HT1080 (cell line): ENCODE data around the gene CST9. TPM values are rescaled to one million over a fixed set of nuclear protein-coding genes. Genes with fewer than 3 reads are reported as not detected.
A peak's percentile ranks its signal among the peaks of the same experiment; 100 is the strongest.
"Not testable (repeated sequence)": the region's sequence is repeated elsewhere in the genome, so short reads cannot be mapped to it uniquely, and the experiment has no call there.

Source experiments
- DNase-seq: peaks from one replicate; pipeline ENCODE4 v3.0.0-alpha.2; 2015; ENCODE audit warnings: low read depth
- total RNA-seq: library from RNA; depleted of rRNA; stranded (reverse); fragments of >200 nt; shearing (Covaris generic); gene quantifications from 2 replicates; pipeline ENCODE4 v1.2.3, GENCODE V29; 2014

Gene CST9
- total RNA-seq, 1 experiment from 2014 or later = not detected

DNA sequence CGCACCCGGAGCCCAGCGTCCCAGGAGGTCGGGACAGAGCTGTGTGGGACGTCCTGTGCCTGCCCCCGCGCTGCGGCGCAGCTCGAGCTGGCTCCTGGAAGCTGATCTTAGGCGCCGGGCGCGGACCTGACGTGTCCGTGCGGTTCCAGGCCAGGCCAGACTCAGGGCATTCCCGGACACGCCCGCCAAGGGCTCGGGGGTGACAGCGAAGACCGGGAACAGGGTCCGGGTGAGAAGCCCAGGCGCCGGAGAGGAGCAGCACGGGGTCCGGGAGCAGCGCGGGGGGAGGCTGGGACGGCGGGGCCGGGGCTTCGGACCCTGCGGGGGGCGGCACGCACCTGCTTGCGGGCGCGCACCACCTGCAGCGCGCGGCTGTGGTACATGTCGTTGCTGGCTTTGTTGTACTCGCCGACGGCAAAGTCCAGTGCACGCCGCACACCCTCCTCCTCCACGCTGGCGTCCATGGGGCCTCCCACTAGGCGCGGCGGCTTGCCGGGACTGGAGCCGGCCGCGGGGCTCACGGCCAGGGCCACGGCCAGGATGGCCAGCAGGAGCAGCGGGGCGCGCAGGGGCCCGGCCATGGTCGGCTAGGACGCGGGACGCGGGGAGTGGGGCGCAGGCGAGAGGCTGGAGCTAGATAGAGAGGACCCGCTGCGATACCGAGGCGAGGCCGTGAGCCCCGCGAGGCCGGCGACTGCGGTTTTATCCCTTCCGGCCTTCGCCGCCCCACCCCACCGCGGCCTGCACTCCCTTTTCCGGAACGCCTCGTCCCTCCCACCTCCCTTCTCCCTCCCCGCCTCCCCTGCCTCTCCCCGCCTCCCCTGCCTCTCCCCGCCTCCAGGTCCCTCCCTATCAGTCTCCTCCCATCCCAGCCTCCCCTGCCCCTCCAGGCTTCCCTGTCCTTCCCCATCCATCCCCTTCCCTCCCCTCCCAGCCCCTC is 31.8 kb upstream of the CST9 start, which contains the start of gene CST3:
Gene CST3, minus strand, starts transcription at position 674 of the 940 bp plus-strand sequence. Its CDS starts 93 bp downstream, at position 581.
- DNase-seq = peak; percentile 80

DNA sequence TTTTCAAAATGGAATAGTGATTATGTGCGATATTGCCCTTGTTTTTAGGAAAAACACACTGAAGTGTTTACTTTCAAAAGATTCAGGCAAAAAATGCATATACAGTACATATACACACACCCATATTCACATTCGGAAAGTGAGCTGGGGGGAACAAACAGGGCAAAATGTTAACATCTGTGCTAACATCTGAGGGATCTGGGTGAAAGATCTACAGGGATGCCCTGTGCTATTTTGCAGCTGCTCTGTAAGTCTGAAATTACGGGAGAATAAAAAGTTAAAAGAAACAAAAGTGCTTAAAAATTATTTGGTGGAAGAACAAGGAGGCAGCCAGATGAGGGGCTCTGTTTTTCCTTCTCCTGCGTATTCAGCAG is 31.2 kb upstream of the CST9 start:
- no peak for DNase-seq

DNA sequence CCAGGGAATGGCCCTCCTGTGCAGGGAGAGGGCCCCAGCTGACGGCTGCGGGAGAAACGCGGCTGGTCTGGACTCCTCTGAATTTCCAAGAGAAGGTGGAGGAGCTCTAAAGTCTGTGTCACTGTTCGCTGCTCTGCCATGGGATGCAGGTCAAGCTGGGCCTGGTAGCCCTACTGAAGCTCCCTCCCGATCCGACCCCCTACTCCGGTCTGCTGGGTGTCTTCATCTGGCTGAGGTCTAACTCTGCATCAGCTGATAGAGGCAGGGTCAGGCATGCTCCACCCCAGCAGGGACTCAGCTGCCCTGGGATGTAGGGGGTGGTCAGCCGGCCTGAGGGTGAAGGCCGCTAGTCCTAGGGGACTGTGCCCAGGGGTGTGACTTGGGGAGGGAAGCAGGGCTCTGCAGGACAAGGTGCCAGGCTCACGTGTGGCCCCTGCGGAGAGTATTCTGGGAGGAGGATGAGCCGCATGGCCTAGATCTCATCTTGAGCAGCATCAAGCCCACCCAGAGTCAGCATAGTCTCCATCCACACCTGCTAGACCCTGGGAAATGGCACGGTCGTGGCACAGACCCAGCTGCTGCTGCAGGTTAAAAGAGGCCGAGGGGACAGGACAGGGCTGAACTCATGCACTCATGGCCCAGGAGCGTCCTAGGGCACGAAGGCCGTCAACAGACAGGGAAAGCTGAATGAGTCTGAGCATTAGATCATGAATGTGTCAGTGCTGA is 30.6 kb upstream of the CST9 start:
- DNase-seq = no peak

DNA sequence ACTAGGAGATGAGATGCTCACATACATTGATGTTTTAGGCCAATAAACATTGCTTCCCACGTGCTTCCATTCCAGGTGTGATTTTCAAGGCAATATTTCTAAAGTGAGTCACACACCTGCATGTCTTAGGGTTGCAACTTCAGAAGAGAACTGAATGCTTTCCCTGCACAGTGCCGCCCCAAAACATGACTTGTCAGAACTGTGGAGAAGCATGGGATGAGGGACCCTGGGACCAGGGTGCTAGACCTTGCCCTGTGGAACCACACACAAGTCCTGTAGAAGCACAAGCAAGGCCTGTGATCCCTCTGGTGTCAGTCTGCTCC is 30.0 kb upstream of the CST9 start:
- not testable (repeated sequence) for DNase-seq

DNA sequence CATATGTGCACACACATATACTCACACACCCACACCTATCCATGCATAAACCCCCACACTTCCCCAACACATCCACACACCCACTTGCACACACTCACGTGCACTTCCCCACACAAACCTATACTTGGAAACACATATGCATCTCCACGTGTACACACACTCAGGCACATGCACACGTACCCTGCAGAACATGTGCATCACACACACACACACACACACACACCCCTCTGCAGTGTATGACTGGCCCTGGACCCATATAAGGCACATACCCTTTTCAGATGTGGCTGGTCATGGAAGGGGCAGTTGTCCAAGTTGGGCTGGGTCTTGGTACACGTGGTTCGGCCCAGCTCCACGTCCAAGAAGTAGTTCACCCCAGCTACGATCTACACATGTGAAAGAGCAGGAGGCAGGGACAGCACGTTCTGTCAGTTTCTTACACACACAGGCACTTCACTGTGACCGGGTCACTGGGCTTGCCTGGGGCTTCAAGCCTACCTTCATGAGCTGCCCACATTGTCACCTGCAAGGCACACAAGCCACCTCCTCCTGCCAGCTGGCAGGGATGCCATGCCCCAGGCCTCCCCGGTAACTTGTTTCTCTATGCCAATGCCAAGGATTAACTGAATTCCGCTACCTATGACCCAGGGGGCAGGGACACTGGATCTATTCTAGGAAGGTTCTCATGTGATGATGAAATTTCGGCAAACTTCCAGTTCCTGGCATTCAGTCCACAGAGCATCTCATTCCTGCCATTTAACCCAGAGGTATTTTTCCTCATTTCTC is 29.5 kb upstream of the CST9 start:
- no peak for DNase-seq

DNA sequence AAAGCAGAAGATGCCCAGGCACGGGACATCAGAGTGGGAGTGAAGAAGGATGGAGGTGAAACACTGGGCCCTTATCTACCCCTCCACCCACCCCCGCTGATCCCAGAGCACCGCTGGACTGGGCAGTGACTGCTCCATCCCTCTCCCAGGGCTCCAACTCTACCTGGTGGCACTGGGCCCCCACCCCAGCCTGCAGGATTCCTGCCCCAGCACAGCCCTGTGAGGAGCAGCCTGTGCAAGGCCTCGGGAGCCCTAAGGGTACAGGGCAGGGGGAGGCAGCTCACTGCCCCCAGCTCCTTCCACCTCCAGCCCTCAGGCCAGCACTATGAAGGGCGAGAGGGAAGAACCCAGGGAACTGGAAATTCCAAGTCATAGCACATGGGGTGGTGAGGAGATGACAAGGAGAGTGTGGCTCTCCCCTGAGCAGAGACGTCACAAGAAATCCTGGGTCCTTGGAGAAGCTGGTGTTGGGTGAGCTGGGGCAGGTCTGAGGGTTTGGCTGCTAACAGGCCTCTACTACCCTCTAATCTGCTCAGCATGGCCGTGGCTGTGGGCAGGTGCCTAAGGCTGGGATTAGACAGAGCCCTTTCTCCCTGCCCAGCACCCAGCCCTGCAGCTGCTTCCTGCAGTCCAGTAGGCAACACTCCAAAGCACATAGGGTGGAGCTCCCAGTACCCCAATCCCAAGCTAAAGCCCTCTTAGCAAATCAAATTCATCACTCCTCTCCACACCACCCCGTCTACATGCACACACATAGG is 28.5 kb upstream of the CST9 start:
- DNase-seq = no peak

DNA sequence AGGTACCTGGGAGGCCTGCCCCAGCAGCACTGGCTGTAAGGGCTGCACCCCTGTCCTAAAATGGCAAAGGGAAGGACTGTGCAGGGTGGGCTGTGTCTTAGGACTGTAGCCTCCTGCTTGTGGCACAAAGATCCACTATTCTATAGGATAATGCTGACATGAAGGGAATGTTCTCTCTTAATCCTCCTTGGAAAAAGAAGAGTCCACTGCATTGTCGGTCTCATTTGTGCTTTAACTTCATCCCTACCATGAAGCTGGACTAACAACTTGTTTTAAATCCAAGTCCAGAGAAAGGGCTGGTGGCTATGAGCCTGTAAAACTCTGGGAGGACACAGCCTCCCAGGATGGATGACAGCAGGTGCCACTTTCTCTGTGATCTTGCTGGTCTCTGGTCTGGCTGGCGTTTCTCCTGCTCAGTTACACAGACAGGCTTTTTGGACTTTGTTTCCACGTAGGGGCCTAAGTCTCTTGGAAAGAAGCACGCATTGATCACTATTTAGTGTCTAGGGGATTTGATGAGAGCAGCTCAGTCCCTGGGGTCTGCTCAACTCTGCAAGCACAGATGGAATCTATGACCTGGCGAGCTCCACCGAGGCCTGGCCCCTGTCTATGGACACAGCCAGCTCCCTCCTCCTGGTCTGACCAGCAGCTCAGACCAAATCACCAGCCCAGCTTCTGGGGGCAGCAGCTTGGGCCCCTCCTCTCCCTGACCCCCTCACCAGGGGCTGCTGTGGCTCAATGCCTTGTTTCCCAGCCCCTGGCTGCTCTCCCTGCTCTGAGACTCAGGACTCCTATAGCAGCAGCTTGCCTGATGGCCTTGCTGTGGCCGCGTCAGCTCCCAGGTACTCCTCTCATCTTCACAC is 27.2 kb upstream of the CST9 start:
- DNase-seq = no peak

DNA sequence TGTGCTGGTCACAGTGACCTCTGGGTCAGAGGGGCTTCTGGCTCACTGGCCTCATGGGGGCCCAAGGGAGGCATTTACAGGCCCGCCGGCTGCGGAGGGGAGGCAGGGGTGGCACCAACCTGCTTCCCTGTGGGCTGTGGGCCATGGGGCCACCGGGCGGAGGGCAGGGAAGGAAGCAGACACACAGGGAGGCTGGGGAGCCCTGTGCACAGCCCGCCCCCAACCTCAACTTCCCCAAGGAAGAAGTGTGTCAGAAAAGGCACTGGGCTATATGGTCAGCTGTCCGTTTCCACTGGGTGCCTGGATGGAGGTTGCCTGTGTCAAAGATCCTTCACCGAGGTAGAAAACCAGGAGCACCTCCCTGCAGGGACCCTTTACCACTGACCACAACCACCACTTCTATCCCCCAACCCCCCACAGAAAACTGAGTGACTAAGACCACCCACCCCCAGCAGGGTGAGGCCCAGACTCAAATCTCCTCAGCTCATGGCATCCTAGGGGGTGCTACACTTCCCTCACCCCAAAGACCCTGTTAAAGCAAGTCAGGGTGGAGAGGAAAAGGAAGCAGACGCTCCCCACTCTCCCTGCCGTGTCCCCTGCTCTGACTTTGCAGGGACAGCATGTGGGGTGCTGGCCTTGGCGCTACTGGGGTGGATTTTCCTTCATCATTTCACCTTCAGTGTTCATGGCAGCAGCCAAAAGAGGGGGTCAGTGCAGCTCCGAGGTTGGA is 26.4 kb upstream of the CST9 start:
- DNase-seq = no peak

DNA sequence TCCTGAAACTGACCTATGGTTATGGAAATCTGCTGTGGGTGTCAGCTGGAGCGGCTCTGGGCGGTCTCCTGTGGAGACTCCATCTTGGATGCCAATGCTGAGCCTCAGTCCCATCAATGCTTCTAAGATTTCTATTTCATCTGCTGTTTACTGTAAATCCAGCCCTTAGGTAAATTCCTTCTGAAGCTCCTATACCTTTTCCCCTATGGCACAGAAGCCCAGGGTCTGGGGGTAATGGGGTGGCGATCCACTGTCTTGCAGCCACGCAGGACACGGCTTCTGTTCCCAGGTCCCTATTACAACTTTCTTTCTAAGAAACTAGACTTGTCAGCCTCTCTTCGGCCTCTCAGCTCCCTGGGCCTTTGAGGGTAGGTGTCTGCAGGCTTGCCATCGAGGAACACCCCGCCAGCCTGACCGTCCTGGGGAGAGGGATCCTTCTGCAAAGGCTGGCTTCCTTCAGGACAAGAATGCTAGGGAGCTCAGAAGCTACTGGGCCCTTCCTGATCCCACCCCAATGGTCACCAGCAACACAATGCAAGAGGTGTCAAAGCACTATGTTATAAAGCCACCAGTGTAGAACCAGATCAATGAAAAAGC is 25.6 kb upstream of the CST9 start:
- no peak for DNase-seq

DNA sequence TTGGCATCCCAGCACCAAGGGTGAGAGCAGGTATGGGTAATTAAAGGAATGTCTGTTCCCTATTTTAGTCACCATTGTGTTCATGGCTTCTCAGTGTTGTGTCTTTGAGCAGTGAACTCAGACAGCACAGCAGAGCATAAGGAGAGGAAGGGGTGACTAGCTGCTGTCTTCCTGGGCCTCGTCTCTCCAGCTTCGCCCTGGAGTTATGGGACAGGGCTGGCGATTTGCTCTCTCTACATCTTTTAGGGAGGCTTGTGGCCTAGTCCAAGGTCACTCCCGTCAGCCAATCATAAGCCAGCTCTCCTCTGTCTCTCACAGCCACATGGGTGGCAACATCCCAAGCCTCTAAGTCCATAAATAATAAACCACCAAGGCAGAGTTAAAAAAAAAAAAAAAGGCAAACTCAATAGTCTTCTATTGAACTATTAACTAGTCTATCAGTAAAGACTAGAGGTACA is 24.7 kb upstream of the CST9 start:
- DNase-seq = no peak

DNA sequence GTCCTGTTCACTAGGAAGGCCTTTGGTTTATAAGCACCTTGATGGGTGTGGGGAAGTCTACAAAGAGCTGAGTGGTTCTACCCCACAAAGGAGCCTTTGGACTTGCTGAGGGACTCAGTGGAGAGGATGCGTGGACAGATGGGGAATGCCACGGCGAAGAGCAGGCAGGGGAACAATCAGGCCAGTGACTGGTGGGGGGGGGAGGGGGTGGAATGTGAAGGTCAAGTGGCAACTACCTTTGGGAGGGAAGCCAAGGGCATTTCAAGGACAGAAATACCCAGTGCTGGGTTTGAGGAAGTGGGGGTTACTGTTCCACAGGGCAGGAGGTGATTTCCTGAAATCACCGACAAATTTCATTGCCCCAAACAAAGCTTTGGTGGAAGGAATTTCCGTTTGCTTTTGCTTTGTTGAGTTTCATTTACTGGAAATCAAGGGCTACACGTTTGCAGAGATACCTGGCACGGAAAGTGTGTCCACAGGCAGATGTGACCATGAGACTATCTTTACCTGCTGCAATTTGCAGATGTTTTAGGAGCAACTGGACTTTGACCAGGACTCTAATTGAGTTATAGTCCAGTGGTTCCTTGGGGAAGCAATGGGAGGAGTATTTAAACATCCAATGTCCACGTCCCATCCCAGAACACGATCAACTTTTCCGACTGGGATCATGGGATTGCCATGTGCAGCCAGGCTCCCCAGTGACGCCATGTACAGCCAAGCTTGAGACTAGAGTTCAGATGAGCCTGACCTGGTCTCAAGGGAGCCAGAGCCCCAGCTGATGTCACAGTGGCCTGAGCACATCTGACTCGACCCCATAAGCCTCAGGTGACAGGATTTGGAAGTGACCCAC is 24.1 kb upstream of the CST9 start:
- DNase-seq = no peak

DNA sequence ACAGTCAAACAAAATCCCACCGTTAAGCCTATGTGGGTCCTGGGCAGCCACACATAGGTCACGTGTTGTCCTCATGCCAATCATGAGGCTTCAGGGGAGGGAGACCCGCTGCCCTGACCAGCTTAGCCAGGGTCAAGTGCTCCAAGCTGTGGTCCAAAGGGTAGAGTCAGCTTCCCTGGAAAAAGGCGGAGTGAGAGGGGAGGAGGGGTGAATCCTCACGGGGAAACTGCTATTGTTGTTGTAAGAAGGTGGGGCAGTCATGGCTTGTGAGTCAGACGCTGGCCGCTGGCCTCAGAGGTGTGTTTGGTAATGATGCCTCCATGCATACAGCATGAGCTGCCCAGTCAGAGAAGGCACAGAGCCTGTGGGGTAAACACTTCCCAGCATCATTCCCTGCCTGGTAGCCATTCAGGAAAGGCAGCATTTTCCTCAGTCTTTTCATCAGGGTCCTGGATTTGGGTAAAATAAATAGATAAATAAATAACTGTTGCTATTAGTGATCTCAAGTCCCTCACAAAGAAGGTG is 23.4 kb upstream of the CST9 start:
- DNase-seq = peak; percentile 96

DNA sequence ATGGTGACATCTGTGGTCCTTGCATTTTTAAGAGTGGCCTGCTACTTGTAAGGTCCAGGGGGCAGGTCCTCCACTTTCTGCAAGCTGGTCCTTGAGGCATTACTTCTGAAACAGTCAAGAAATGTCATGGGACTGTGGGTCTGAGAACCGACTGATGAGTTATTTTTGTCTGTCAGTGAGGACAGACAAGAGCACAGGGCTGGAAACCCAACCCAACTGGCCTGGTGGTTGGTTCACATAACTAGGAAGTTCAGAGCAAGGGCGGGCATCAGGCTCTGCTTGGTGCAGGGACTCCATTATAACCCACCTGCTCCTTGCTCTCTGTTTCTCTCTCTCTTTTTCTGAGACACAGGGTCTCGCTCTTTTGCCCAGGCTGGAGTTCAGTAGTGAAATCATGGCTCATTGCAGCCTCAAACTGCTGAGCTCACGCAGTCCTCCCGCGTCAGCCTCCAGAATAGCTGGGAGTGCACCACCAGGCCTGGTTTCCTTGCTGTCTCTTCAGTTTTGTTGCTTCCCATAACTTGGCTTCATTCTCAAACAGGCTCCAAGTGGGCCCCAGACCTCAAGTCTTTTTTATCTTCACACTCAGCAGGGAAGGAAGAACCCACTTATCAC is 22.8 kb upstream of the CST9 start:
- no peak for DNase-seq

DNA sequence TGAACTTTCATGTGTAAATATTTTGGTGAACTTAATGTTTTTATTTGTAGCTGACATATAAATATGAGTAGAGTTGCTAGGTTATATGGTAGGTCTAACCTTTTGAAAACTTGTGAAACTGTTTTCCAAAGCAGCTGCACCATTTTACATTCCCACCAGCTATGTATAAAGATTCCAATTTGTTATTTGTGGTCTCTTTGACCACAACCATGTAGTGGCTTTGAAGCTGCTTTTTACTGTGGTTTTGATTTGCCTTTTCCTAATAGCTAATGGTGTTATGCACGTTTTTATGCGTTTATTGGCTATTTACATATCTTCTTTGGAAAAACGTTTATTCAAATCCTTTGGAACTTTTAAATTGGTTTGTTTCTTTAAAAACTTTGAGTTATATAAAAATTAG is 21.8 kb upstream of the CST9 start:
- DNase-seq = no peak

DNA sequence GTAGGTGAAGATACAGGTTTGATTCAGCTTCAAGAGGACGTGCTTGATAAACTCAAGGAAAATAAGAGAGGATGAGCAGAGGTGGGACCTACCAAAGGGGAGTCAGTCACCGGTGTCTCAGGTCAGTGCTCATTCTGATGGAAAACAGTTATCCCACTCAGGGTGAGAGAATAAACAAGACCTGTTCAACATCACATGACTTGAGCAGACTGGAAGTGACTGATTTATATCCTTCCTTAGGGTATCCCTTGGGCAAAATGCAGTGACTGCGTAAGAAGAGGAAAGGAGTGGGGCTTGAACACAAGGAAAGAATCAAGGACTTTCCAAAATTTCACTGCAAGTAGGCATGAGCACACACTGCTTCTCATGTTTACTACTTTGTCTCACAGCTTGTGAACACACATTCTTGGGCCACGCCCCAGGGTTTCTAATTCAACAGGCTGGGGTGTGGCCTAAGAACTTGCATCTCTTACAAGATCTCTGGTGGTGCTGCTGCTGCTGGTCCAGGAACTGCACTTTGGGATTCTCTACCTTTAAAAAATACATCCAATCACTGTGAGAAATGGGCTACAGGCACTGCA is 20.4 kb upstream of the CST9 start:
- no peak for DNase-seq

DNA sequence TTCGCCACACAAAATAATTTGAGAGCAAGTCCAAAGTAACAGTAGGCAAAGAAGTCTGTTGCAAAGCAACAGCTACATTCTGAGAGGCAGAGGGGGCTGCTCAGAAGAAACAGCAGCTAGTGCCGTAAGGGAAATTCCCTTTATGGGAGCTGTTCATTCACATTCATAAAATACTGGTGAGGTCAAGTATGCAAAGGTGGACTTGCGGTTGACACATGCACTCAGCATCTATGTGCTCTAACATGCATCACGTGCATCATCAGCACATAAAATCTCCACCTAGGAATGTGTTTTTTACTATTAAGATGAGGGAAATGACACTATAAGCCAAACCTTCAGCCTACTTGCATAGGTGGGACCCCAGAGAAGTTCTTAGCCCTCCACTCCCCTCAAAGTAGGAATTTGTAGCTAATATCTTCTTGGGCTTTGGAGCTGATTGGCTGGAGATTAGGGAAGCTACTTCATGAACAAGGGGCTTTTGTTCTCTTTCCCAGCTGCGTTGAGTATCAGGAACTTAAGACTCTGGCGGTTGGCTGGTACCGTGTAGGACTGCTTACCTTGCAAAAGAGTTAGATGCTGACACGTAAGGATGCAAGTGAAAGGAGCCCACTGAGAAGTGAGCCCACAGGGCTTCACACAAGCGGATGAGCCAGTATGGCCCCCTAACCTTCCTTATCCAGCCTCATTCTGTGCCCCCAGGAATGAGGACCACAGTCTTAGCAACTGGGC is 19.7 kb upstream of the CST9 start:
- DNase-seq = peak; percentile 46
